IMR-90 (cell line): Measurements from ENCODE around the gene CHL1. TPM values are rescaled to one million over a fixed set of nuclear protein-coding genes. Genes with fewer than 3 reads are reported as not detected.

Experiments
- ATAC-seq: fragments of 200-7000 bp; cut with Tn5 transposase; 2 replicates; pipeline ENCODE4 v1.9.1; 2020; ENCODE audit warnings: low read depth, mild to moderate bottlenecking, moderate library complexity
- BruUV-seq: library from RNA; stranded (reverse); fragments of 400-500 nt; replicated peaks from 2 replicates; lab custom pipeline; 2021; lab: Mats Ljungman, UMichigan
- CTCF ChIA-PET: fragments of 300-600 bp; formaldehyde crosslinking; extraction: SDS; loops from one replicate; lab custom pipeline; 2021; ENCODE audit warnings: antibody characterized with exemption; lab: Yijun Ruan, JAX
- POLR2A ChIA-PET: fragments of 300-600 bp; sonication (Branson Sonifier 250); formaldehyde crosslinking; loops from one replicate; lab custom pipeline; 2022; ENCODE audit warnings: antibody characterized with exemption; ENCODE audit not compliant: unreplicated experiment; lab: Charles Lee
- DNase-seq: peaks from one replicate; pipeline ENCODE4 v3.0.0; 2013
- H2AFZ ChIP-seq: replicated peaks from 2 replicates; pipeline ENCODE3; 2013; ENCODE audit warnings: low read length, mild to moderate bottlenecking; ENCODE audit not compliant: poor library complexity
- H2AK5ac ChIP-seq: 2 replicates; pipeline ENCODE4 v1.6.1; 2013; ENCODE audit warnings: low read depth, low read length, inconsistent platforms
- H2AK9ac ChIP-seq: replicated peaks from 2 replicates; pipeline ENCODE3; 2013; ENCODE audit warnings: mild to moderate bottlenecking, low read depth, low read length, moderate library complexity; ENCODE audit not compliant: poor library complexity
- H2BK120ac ChIP-seq: 2 replicates; pipeline ENCODE4 v1.6.1; 2013; ENCODE audit warnings: low read depth, low read length, inconsistent platforms
- H2BK15ac ChIP-seq: 3 replicates; pipeline ENCODE4 v1.6.1; 2013; ENCODE audit warnings: low read depth, low read length, inconsistent platforms
- H2BK20ac ChIP-seq: 2 replicates; pipeline ENCODE4 v1.6.1; 2013; ENCODE audit warnings: low read depth, mild to moderate bottlenecking, inconsistent platforms, low read length, moderate library complexity
- H2BK5ac ChIP-seq: 2 replicates; pipeline ENCODE4 v1.6.1; 2013; ENCODE audit warnings: mild to moderate bottlenecking, low read depth, low read length, inconsistent platforms; ENCODE audit not compliant: poor library complexity, severe bottlenecking
- H3K14ac ChIP-seq: replicated peaks from 2 replicates; pipeline ENCODE4 v1.6.1; 2013; ENCODE audit warnings: low read depth, low read length, inconsistent platforms
- H3K18ac ChIP-seq: 2 replicates; pipeline ENCODE4 v1.6.1; 2013; ENCODE audit warnings: low read depth, low read length, control low read depth
- H3K23ac ChIP-seq: 2 replicates; pipeline ENCODE4 v1.6.1; 2013; ENCODE audit warnings: low read depth, low read length, inconsistent platforms
- H3K27ac ChIP-seq: 2 replicates; pipeline ENCODE4 v1.5.1; 2013; ENCODE audit warnings: mild to moderate bottlenecking, control low read depth, low read length; ENCODE audit not compliant: insufficient read depth
- H3K27me3 ChIP-seq: 2 replicates; pipeline ENCODE4 v1.6.1; 2013; ENCODE audit warnings: low read length; ENCODE audit not compliant: control insufficient read depth, insufficient read depth
- H3K36me3 ChIP-seq: 2 replicates; pipeline ENCODE4 v1.6.1; 2013; ENCODE audit warnings: low read length, mixed read lengths; ENCODE audit not compliant: control insufficient read depth, insufficient read depth
- H3K4ac ChIP-seq: 2 replicates; pipeline ENCODE4 v1.6.1; 2013; ENCODE audit warnings: low read depth, low read length, inconsistent platforms
- H3K4me1 ChIP-seq: 2 replicates; pipeline ENCODE4 v1.6.1; 2013; ENCODE audit warnings: low read length, mixed read lengths; ENCODE audit not compliant: control insufficient read depth, insufficient read depth
- H3K4me2 ChIP-seq: 2 replicates; pipeline ENCODE4 v1.6.1; 2013; ENCODE audit warnings: low read depth, mild to moderate bottlenecking, control low read depth, low read length, moderate library complexity
- H3K4me3 ChIP-seq: 2 replicates; pipeline ENCODE4 v1.5.1; 2013; ENCODE audit warnings: low read depth, mild to moderate bottlenecking, control low read depth, low read length, moderate library complexity; ENCODE audit not compliant: insufficient read depth
- H3K56ac ChIP-seq: 2 replicates; pipeline ENCODE4 v1.6.1; 2013; ENCODE audit warnings: low read length, inconsistent platforms; ENCODE audit not compliant: insufficient read depth; ENCODE audit errors: extremely low read depth
- H3K79me1 ChIP-seq, 2 experiments: 2 replicates each; pipeline ENCODE4 v1.6.1; 2013; ENCODE audit warnings: low read length in 2 of 2, inconsistent platforms in 1 of 2, low read depth in 1 of 2
- H3K9ac ChIP-seq: 2 replicates; pipeline ENCODE4 v1.6.1; 2013; ENCODE audit warnings: low read depth, low read length, control low read depth
- H3K9me1 ChIP-seq: 2 replicates; pipeline ENCODE4 v1.6.1; 2013; ENCODE audit warnings: low read length, inconsistent platforms; ENCODE audit not compliant: insufficient read depth
- H3K9me3 ChIP-seq: 2 replicates; pipeline ENCODE4 v1.6.1; 2013; ENCODE audit warnings: low read length; ENCODE audit not compliant: control insufficient read depth, insufficient read depth
- H4K20me1 ChIP-seq: 2 replicates; pipeline ENCODE4 v1.6.1; 2013; ENCODE audit warnings: low read length, inconsistent platforms; ENCODE audit not compliant: insufficient read depth
- H4K5ac ChIP-seq: 2 replicates; pipeline ENCODE4 v1.6.1; 2013; ENCODE audit warnings: mild to moderate bottlenecking, low read depth, low read length, control low read depth
- H4K8ac ChIP-seq, 2 experiments: 2 replicates each; pipeline ENCODE4 v1.6.1; 2013; ENCODE audit warnings: low read depth in 2 of 2, low read length in 2 of 2, control low read depth in 1 of 2, inconsistent platforms in 1 of 2
- H4K91ac ChIP-seq: 2 replicates; pipeline ENCODE4 v1.6.1; 2013; ENCODE audit warnings: low read depth, low read length, inconsistent platforms; ENCODE audit not compliant: insufficient read depth
- BHLHE40 ChIP-seq: fragments of 150-350 bp; IDR thresholded peaks from 2 replicates; pipeline ENCODE4 v1.6.1; 2016; ENCODE audit warnings: mild to moderate bottlenecking, low read depth, low read length
- CEBPB ChIP-seq: IDR thresholded peaks from 2 replicates; pipeline ENCODE4 v1.6.1; 2012; ENCODE audit warnings: low read depth, low read length, improper control_type of control experiment
- FOS ChIP-seq: fragments of 150-350 bp; IDR thresholded peaks from 2 replicates; pipeline ENCODE4 v1.6.1; 2016; ENCODE audit warnings: low read depth, low read length
- MAFK ChIP-seq: IDR thresholded peaks from 2 replicates; pipeline ENCODE4 v1.6.1; 2012; ENCODE audit warnings: low read depth, low read length, improper control_type of control experiment
- MAZ ChIP-seq: IDR thresholded peaks from 2 replicates; pipeline ENCODE4 v1.6.1; 2012; ENCODE audit warnings: low read depth, mild to moderate bottlenecking, low read length, improper control_type of control experiment, moderate library complexity, borderline replicate concordance
- MXI1 ChIP-seq: IDR thresholded peaks from 2 replicates; pipeline ENCODE4 v1.6.1; 2012; ENCODE audit warnings: low read depth, mild to moderate bottlenecking, low read length, moderate library complexity, borderline replicate concordance
- NFE2L2 ChIP-seq: fragments of 150-350 bp; IDR thresholded peaks from 2 replicates; pipeline ENCODE4 v1.6.1; 2016; ENCODE audit warnings: low read depth, mild to moderate bottlenecking, low read length
- RCOR1 ChIP-seq: IDR thresholded peaks from 2 replicates; pipeline ENCODE4 v1.6.1; 2012; ENCODE audit warnings: mild to moderate bottlenecking, low read length, improper control_type of control experiment; ENCODE audit not compliant: insufficient replicate concordance
- WGBS, 2 experiments: methylation state at CpG; one replicate each; pipeline versions ENCODE4 v1.1.5 to v1.1.7; 2013; ENCODE audit warnings: missing lambda C conversion rate in 2 of 2; ENCODE audit not compliant: insufficient read length in 1 of 2; ENCODE audit errors: extremely low coverage in 2 of 2; 5-methylcytosine and 5-hydroxymethylcytosine counted together
- dilution Hi-C: fragments of 300-500 bp; cut with HindIII; formaldehyde crosslinking; loops from one replicate; pipeline ENCODE4 v1.14.3; 2018; ENCODE audit warnings: low sequenced_read_pairs; ENCODE audit not compliant: unreplicated experiment
- in situ Hi-C: fragments of 300-500 bp; cut with MboI; formaldehyde crosslinking; loops from 3 replicates; pipeline ENCODE4 v1.14.3; 2019; ENCODE audit warnings: low sequenced_read_pairs, inconsistent platforms, mixed read lengths
- intact Hi-C: fragments of 100-400 bp; cut with micrococcal nuclease; formaldehyde crosslinking; loops from 2 replicates; pipeline ENCODE4 v1.10.0; 2022
- polyA plus RNA-seq, 3 experiments: library from polyadenylated mRNA; depleted of rRNA; stranded (reverse); fragments of >200 nt; gene quantifications; 2 replicates each; pipeline ENCODE4 v1.2.3, GENCODE V29; 2012; ENCODE audit warnings: low replicate concordance in 1 of 3
- total RNA-seq: library from RNA; depleted of rRNA; stranded (reverse); fragments of >200 nt; gene quantifications from 2 replicates; pipeline ENCODE4 v1.2.3, GENCODE V29; 2012

Gene CHL1
- total and polyA plus RNA-seq, 2 of the 4 experiments (the other 2 are of a cell fraction): 0.38 to 1.6 TPM

- no peak overlapping the region for H3K27ac ChIP-seq
- dilution Hi-C loops: no loop called here
- POLR2A ChIA-PET: no interaction called here
Observed at GRCh38 chr3:242602-243355, 46.2 kb downstream of the CHL1 start.

More at GRCh38 chr3:242602-243355, 46.2 kb downstream of the CHL1 start:
- Histone ChIP-seq H2BK20ac (peak overlapping the region; percentile 43), H2BK15ac (peak overlapping the region; percentile 80; the same call in 1 of the 3 replicates), H3K23ac (no peak overlapping the region), H3K56ac (peak overlapping the region; percentile 6; the same call in 1 of the 2 replicates), H2BK120ac (peak overlapping the region; percentile 81; the same call in 1 of the 2 replicates), H3K4me2 (peak overlapping the region; percentile 48; the same call in 1 of the 2 replicates), H2AFZ (no peak overlapping the region), H3K4me1 (peaks cover 2% of the 10 kb centered on the region; the same call in 1 of the 2 replicates), H3K14ac (0 out of 2 replicates have a peak overlapping the region, but pooled peaks have one; percentile 58), H3K4me3 (no peak overlapping the region), H3K9ac (no peak overlapping the region), H3K36me3 (no peaks in the 10 kb centered on the region), H4K20me1 (0 out of 2 replicates have a peak, but pooled peaks cover 3% of the 10 kb centered on the region), H3K4ac (peak overlapping the region; percentile 11), H3K27me3 (no peaks in the 10 kb centered on the region), H2AK5ac (no peak overlapping the region), H4K5ac (peak overlapping the region; percentile 71; the same call in 1 of the 2 replicates), H4K91ac (peak overlapping the region; percentile 19), H3K9me1 (no peaks in the 10 kb centered on the region), H3K18ac (peak overlapping the region; percentile 38; the same call in 1 of the 2 replicates), H2BK5ac (peak overlapping the region; percentile 74), H2AK9ac (peak overlapping the region; percentile 76), H3K9me3 (no peaks in the 10 kb centered on the region), H4K8ac (peak overlapping the region in 1 of 2 experiments; percentile 55; a peak in 2 of 4 replicates), H3K79me1 (no peaks in the 10 kb centered on the region)
- TF ChIP-seq BHLHE40 (no peak), RCOR1 (no peak), MXI1 (no peak), MAFK (peak; percentile 80), MAZ (no peak), CEBPB (no peak), NFE2L2 (no peak), FOS (no peak)
- ATAC-seq: peak; percentile 16
- intact Hi-C loops (loop anchor here (5.0 kb wide), 1 partner anchor 105 kb away; no protein-coding TSS in a partner anchor), in situ Hi-C loops (no loop called here)
- no TSS peak for BruUV-seq
- no CpG with 5 or more reads among the region's 3 CpGs for WGBS, 2 experiments
- DNase-seq: peak; percentile 32
- CTCF ChIA-PET: no interaction called here
